Panc1 (cell line): ENCODE data around the gene GBX1. TPM values are rescaled to one million over a fixed set of nuclear protein-coding genes. Genes with fewer than 3 reads are reported as not detected.

Source experiments
- ATAC-seq: fragments of 200-7000 bp; cut with Tn5 transposase; 2 replicates; pipeline ENCODE4 v1.9.1; 2020; ENCODE audit warnings: mild to moderate bottlenecking, moderate library complexity
- BruUV-seq: library from RNA; stranded (reverse); fragments of 400-500 nt; replicated peaks from 2 replicates; lab custom pipeline; 2021; lab: Mats Ljungman, UMichigan
- CTCF ChIA-PET: fragments of 300-600 bp; sonication (Branson Sonifier 250); formaldehyde crosslinking; loops from one replicate; lab custom pipeline; 2022; ENCODE audit warnings: antibody characterized with exemption; lab: Charles Lee
- POLR2A ChIA-PET: fragments of 300-600 bp; sonication (Branson Sonifier 250); formaldehyde crosslinking; loops from one replicate; lab custom pipeline; 2022; ENCODE audit warnings: antibody characterized with exemption; lab: Charles Lee
- DNase-seq: peaks from one replicate; pipeline ENCODE4 v3.0.0-alpha.2; 2010; ENCODE audit warnings: low read depth, low spot score
- H3K27ac ChIP-seq: 2 replicates; pipeline ENCODE4 v1.5.1; 2011; ENCODE audit warnings: mild to moderate bottlenecking, low read length, inconsistent platforms
- H3K27me3 ChIP-seq: fragments of 200-500 bp; sonication (Bioruptor generic); 2 replicates; pipeline ENCODE4 v1.6.0; 2014; ENCODE audit warnings: low read length, inconsistent platforms; ENCODE audit not compliant: control insufficient read depth, insufficient read depth
- H3K36me3 ChIP-seq: fragments of 200-500 bp; sonication (Bioruptor generic); 2 replicates; pipeline ENCODE4 v1.5.1; 2014; ENCODE audit warnings: inconsistent platforms, mild to moderate bottlenecking, low read length, moderate library complexity; ENCODE audit not compliant: control insufficient read depth, insufficient read depth
- H3K4me1 ChIP-seq: 2 replicates; pipeline ENCODE4 v1.5.1; 2011; ENCODE audit warnings: inconsistent platforms, mild to moderate bottlenecking, low read length, moderate library complexity; ENCODE audit not compliant: control insufficient read depth, insufficient read depth
- H3K4me3 ChIP-seq, 2 experiments: 2 replicates each; pipeline ENCODE4 v1.5.1; 2011 to 2012; ENCODE audit warnings: low read depth in 2 of 2, low read length in 2 of 2, mild to moderate bottlenecking in 2 of 2, inconsistent platforms in 1 of 2, moderate library complexity in 1 of 2
- H3K9me3 ChIP-seq: fragments of 200-500 bp; sonication (Bioruptor generic); 2 replicates; pipeline ENCODE4 v1.5.1; 2014; ENCODE audit warnings: low read depth, mild to moderate bottlenecking, inconsistent platforms, low read length, moderate library complexity; ENCODE audit not compliant: control insufficient read depth, insufficient read depth
- POLR2AphosphoS5 ChIP-seq: IDR thresholded peaks from 2 replicates; pipeline ENCODE4 v1.6.1; 2012; ENCODE audit warnings: mild to moderate bottlenecking, low read depth, low read length, moderate library complexity
- REST ChIP-seq, 2 experiments: IDR thresholded peaks; 2 replicates each; pipeline ENCODE4 v1.6.1; 2011 to 2012; ENCODE audit warnings: low read depth in 2 of 2, control low read depth in 1 of 2, low read length in 1 of 2, mild to moderate bottlenecking in 1 of 2, moderate library complexity in 1 of 2; ENCODE audit not compliant: insufficient read depth in 1 of 2
- SIN3A ChIP-seq: IDR thresholded peaks from 2 replicates; pipeline ENCODE4 v1.6.1; 2012; ENCODE audit warnings: low read depth, mild to moderate bottlenecking, low read length, moderate library complexity, borderline replicate concordance; ENCODE audit not compliant: insufficient read depth
- TCF7L2 ChIP-seq: IDR thresholded peaks from 2 replicates; pipeline ENCODE4 v1.6.1; 2011; ENCODE audit warnings: mild to moderate bottlenecking, low read depth, low read length, inconsistent platforms
- in situ Hi-C: cut with HindIII; loops from 2 replicates; pipeline ENCODE4 v1.10.0; 2016; ENCODE audit warnings: low sequenced_read_pairs, low pct_unique_long_range_greater_than_20kb
- intact Hi-C: fragments of 100-400 bp; cut with micrococcal nuclease; formaldehyde crosslinking; loops from one replicate; pipeline ENCODE4 v1.10.0; 2022; ENCODE audit not compliant: unreplicated experiment
- total RNA-seq: library from RNA; stranded (reverse); gene quantifications from one replicate; pipeline ENCODE4 v1.2.1, GENCODE V29; 2021; ENCODE audit not compliant: unreplicated experiment
- TF ChIP-seq, protein P1 (sequence below): fragments of 450-650 bp; IDR thresholded peaks from 2 replicates; pipeline ENCODE4 v1.5.1; 2017; ENCODE audit warnings: mild to moderate bottlenecking

Gene GBX1
- total RNA-seq, 1 experiment from 2014 or later, result not detected

DNA sequence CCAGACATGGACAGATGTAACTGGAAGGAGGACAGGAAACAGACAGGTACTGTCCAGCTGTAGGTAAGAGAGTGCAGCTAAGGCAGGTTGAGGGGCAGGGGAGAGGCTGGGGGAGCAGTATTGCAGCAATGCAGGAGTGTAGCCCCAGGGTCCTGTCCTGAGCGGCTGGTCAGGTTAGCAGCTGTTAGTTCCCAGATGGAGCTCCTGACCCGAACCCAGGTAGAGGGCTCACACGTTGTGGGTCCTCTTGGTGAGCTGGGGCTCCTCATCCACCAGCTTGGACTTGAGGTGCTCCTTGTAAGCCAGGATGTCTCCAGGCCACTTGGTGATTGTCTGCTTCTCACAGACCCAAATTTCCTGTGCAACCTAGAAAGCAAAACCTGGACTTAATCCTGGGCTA lies 46.3 kb upstream of the GBX1 start:
- Histone ChIP-seq H3K9me3 (no peaks in the 10 kb centered on the region), H3K4me1 (no peaks in the 10 kb centered on the region), H3K36me3 (peaks cover 35% of the 10 kb centered on the region), H3K27ac (no peak overlapping the region), H3K4me3 (no peak overlapping the region), H3K27me3 (no peaks in the 10 kb centered on the region)
- TF ChIP-seq, protein P1, sequence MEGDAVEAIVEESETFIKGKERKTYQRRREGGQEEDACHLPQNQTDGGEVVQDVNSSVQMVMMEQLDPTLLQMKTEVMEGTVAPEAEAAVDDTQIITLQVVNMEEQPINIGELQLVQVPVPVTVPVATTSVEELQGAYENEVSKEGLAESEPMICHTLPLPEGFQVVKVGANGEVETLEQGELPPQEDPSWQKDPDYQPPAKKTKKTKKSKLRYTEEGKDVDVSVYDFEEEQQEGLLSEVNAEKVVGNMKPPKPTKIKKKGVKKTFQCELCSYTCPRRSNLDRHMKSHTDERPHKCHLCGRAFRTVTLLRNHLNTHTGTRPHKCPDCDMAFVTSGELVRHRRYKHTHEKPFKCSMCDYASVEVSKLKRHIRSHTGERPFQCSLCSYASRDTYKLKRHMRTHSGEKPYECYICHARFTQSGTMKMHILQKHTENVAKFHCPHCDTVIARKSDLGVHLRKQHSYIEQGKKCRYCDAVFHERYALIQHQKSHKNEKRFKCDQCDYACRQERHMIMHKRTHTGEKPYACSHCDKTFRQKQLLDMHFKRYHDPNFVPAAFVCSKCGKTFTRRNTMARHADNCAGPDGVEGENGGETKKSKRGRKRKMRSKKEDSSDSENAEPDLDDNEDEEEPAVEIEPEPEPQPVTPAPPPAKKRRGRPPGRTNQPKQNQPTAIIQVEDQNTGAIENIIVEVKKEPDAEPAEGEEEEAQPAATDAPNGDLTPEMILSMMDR, result no peak
- no peak for TF ChIP-seq POLR2AphosphoS5
- no peak for TF ChIP-seq TCF7L2
- no peak for TF ChIP-seq REST (IDR thresholded peaks at IDR 0.05; ENCODE audit: insufficient read depth in 1 of 2, low read depth in 2 of 2, low read length in 1 of 2)
- no peak for TF ChIP-seq SIN3A
- DNase-seq (no peak), ATAC-seq (no peak)
- ChIA-PET CTCF (no interaction called here), POLR2A (interaction anchor here (0.5 to 0.6 kb wide), 2 partner anchors 13 to 37 kb away, joined by 3 to 5 read pairs; partner anchors contain the start of gene ABCF2)
- in situ Hi-C loops (no loop called here), intact Hi-C loops (no loop called here)
- BruUV-seq, result no TSS peak

- peaks cover 24% of the 10 kb centered on the region for H3K36me3 ChIP-seq
- intact Hi-C loops, result no loop called here
- no peak for DNase-seq
- H3K27ac ChIP-seq, result no peak overlapping the region
- TSS peak; percentile 31 for BruUV-seq
- CTCF ChIA-PET, result no interaction called here
- no peaks in the 10 kb centered on the region for H3K4me1 ChIP-seq
- no peak for TF ChIP-seq POLR2AphosphoS5
- no peak for TF ChIP-seq TCF7L2
- TF ChIP-seq SIN3A, result no peak
- TF ChIP-seq REST (IDR thresholded peaks at IDR 0.05; ENCODE audit: insufficient read depth in 1 of 2, low read depth in 2 of 2, low read length in 1 of 2), result no peak
- TF ChIP-seq, protein P1, result no peak
- H3K27me3 ChIP-seq, result no peaks in the 10 kb centered on the region
- no peaks in the 10 kb centered on the region for H3K9me3 ChIP-seq
- no peak for ATAC-seq
- no peak overlapping the region for H3K4me3 ChIP-seq
- in situ Hi-C loops, result no loop called here
- POLR2A ChIA-PET, result no interaction called here
Measured at GRCh38 chr7:151212626-151213025, 45.1 kb upstream of the GBX1 start.
